ENCODE results near the gene MAN1C1. TPM values are rescaled to one million over a fixed set of nuclear protein-coding genes. Genes with fewer than 3 reads are reported as not detected.
"Not testable (repeated sequence)": the region's sequence is repeated elsewhere in the genome, so short reads cannot be mapped to it uniquely, and the experiment has no call there.

The MAN1C1 gene
- total and polyA plus RNA-seq, 3 experiments from 2014 or later = 2.8 to 5.6 (median 3.6) TPM

GRCh38 chr1:25698252-25698651, 81.7 kb downstream of the MAN1C1 start:
- Histone ChIP-seq H3K27ac (ENCODE audit: low read depth, low read length) (no peak overlapping the region), H3K4me3 (ENCODE audit: low read length) (no peak overlapping the region), H3K27me3 (ENCODE audit: insufficient read depth, low read length, poor library complexity, severe bottlenecking) (no peaks in the 10 kb centered on the region), H3K36me3 (ENCODE audit: insufficient read depth, low read length) (no peaks in the 10 kb centered on the region), H3K9me3 (ENCODE audit: low read length) (no peaks in the 10 kb centered on the region), H3K4me1 (ENCODE audit: insufficient read depth, low read length) (peaks cover 32% of the 10 kb centered on the region)
- Mint-ChIP-seq H3K27me3 (no peaks in the 10 kb centered on the region), H3K4me3 (no peak overlapping the region), H3K27ac (peak overlapping the region in 3 of 8 donors; percentile 14 to 47 (median 38)), H3K36me3 (peaks cover 0 to 7% (median 4%) of the 10 kb centered on the region in 3 donors), H3K4me1 (peaks cover 6 to 20% (median 17%) of the 10 kb centered on the region in 3 donors), H3K9me3 (no peaks in the 10 kb centered on the region)
- DNase-seq = no peak
- POLR2A ChIA-PET = no interaction called here
- CTCF ChIA-PET = interaction anchor here (1.0 to 1.5 kb wide), 2 partner anchors 80 to 98 kb away, joined by 3 read pairs; no protein-coding TSS in a partner anchor

GRCh38 chr1:25699059-25699458, 82.5 kb downstream of the MAN1C1 start:
- H3K4me3 ChIP-seq (ENCODE audit: low read length); H3K9me3 Mint-ChIP-seq; DNase-seq; POLR2A ChIA-PET; H3K36me3 Mint-ChIP-seq; H3K27me3 Mint-ChIP-seq; H3K27me3 ChIP-seq (ENCODE audit: insufficient read depth, low read length, poor library complexity, severe bottlenecking); H3K36me3 ChIP-seq (ENCODE audit: insufficient read depth, low read length); H3K27ac ChIP-seq (ENCODE audit: low read depth, low read length); H3K9me3 ChIP-seq (ENCODE audit: low read length); H3K4me3 Mint-ChIP-seq: not testable (repeated sequence)
- H3K4me1 ChIP-seq (ENCODE audit: insufficient read depth, low read length) = peaks cover 39% of the 10 kb centered on the region
- Mint-ChIP-seq H3K27ac (peak overlapping the region in 1 of 8 donors; percentile 72), H3K4me1 (peaks cover 10 to 26% (median 25%) of the 10 kb centered on the region in 3 donors)
- CTCF ChIA-PET = interaction anchor here (1.5 kb wide), 1 partner anchor 97 kb away, joined by 3 read pairs; no protein-coding TSS in a partner anchor

- Histone ChIP-seq H3K4me3 (ENCODE audit: low read length) (no peak overlapping the region), H3K9me3 (ENCODE audit: low read length) (no peaks in the 10 kb centered on the region), H3K36me3 (ENCODE audit: insufficient read depth, low read length) (no peaks in the 10 kb centered on the region), H3K27ac (ENCODE audit: low read depth, low read length) (no peak overlapping the region), H3K4me1 (ENCODE audit: insufficient read depth, low read length) (peaks cover 44% of the 10 kb centered on the region), H3K27me3 (ENCODE audit: insufficient read depth, low read length, poor library complexity, severe bottlenecking) (no peaks in the 10 kb centered on the region)
- Mint-ChIP-seq H3K4me3 (no peak overlapping the region), H3K27me3 (no peaks in the 10 kb centered on the region), H3K36me3 (peaks cover 0 to 7% (median 4%) of the 10 kb centered on the region in 3 donors), H3K27ac (peak overlapping the region in 1 of 8 donors; percentile 72), H3K9me3 (no peaks in the 10 kb centered on the region), H3K4me1 (peaks cover 15 to 31% (median 30%) of the 10 kb centered on the region in 3 donors)
- ChIA-PET POLR2A (no interaction called here), CTCF (interaction anchor here (1.5 kb wide), 1 partner anchor 96 kb away, joined by 3 read pairs; no protein-coding TSS in a partner anchor)
- no peak for DNase-seq
These were observed 83.0 kb downstream of the MAN1C1 start for GRCh38 chr1:25699500-25700143.

GRCh38 chr1:25700144-25700523, 83.5 kb downstream of the MAN1C1 start:
- no peaks in the 10 kb centered on the region for H3K27me3 Mint-ChIP-seq
- H3K9me3 ChIP-seq (ENCODE audit: low read length) = no peaks in the 10 kb centered on the region
- no peaks in the 10 kb centered on the region for H3K27me3 ChIP-seq (ENCODE audit: insufficient read depth, low read length, poor library complexity, severe bottlenecking)
- no peak overlapping the region for H3K27ac ChIP-seq (ENCODE audit: low read depth, low read length)
- peak overlapping the region in 1 of 8 donors; percentile 67 for H3K27ac Mint-ChIP-seq
- H3K4me1 Mint-ChIP-seq = peaks cover 21 to 36% (median 35%) of the 10 kb centered on the region in 3 donors
- H3K36me3 ChIP-seq (ENCODE audit: insufficient read depth, low read length) = no peaks in the 10 kb centered on the region
- H3K4me3 Mint-ChIP-seq = no peak overlapping the region
- no peak overlapping the region for H3K4me3 ChIP-seq (ENCODE audit: low read length)
- H3K36me3 Mint-ChIP-seq = peaks cover 0 to 7% (median 4%) of the 10 kb centered on the region in 3 donors
- H3K9me3 Mint-ChIP-seq = no peaks in the 10 kb centered on the region
- peaks cover 47% of the 10 kb centered on the region for H3K4me1 ChIP-seq (ENCODE audit: insufficient read depth, low read length)
- POLR2A ChIA-PET = no interaction called here
- no peak for DNase-seq
- CTCF ChIA-PET = no interaction called here

DNA sequence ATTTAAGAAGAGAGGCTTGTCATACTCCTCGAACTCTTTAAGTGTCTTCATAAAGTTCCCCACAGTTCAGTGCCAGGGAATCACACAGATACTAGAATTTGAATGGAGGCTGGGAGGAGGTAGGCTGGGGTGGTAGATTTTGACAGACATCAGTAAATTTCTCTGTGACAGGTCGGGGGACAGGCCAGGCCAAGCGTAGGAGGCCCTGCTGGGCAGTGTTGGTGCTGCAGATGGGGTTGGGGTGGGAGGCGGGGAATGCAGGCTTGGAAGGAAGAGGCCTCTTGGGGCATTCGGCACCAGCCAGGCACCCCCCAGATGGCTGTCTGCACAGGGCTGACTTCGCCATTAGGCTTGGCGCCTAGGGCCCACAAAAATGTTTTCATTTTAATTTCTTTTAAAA, 84.0 kb downstream of the MAN1C1 start:
- no peak for DNase-seq
- ChIA-PET CTCF (no interaction called here), POLR2A (no interaction called here)
- H3K4me1 Mint-ChIP-seq = peaks cover 22 to 41% (median 40%) of the 10 kb centered on the region in 3 donors
- Histone ChIP-seq H3K27me3 (ENCODE audit: insufficient read depth, low read length, poor library complexity, severe bottlenecking) (no peaks in the 10 kb centered on the region), H3K27ac (ENCODE audit: low read depth, low read length) (no peak overlapping the region), H3K4me1 (ENCODE audit: insufficient read depth, low read length) (peaks cover 47% of the 10 kb centered on the region), H3K4me3 (ENCODE audit: low read length) (no peak overlapping the region), H3K9me3 (ENCODE audit: low read length) (no peaks in the 10 kb centered on the region), H3K36me3 (ENCODE audit: insufficient read depth, low read length) (peaks cover 4% of the 10 kb centered on the region)
- H3K4me3 Mint-ChIP-seq = no peak overlapping the region
- no peaks in the 10 kb centered on the region for H3K9me3 Mint-ChIP-seq
- H3K36me3 Mint-ChIP-seq = peaks cover 0 to 7% (median 3%) of the 10 kb centered on the region in 3 donors
- H3K27ac Mint-ChIP-seq = peak overlapping the region in 1 of 8 donors; percentile 13
- H3K27me3 Mint-ChIP-seq = no peaks in the 10 kb centered on the region

- no peak overlapping the region for H3K4me3 Mint-ChIP-seq
- H3K4me1 Mint-ChIP-seq = peaks cover 22 to 41% (median 36%) of the 10 kb centered on the region in 3 donors
- Histone ChIP-seq H3K36me3 (ENCODE audit: insufficient read depth, low read length) (peaks cover 4% of the 10 kb centered on the region), H3K9me3 (ENCODE audit: low read length) (no peaks in the 10 kb centered on the region), H3K4me1 (ENCODE audit: insufficient read depth, low read length) (peaks cover 42% of the 10 kb centered on the region), H3K4me3 (ENCODE audit: low read length) (no peak overlapping the region), H3K27me3 (ENCODE audit: insufficient read depth, low read length, poor library complexity, severe bottlenecking) (no peaks in the 10 kb centered on the region), H3K27ac (ENCODE audit: low read depth, low read length) (no peak overlapping the region)
- no peaks in the 10 kb centered on the region for H3K9me3 Mint-ChIP-seq
- H3K27ac Mint-ChIP-seq = no peak overlapping the region
- ChIA-PET CTCF (no interaction called here), POLR2A (no interaction called here)
- peaks cover 0 to 5% (median 1%) of the 10 kb centered on the region in 3 donors for H3K36me3 Mint-ChIP-seq
- no peaks in the 10 kb centered on the region for H3K27me3 Mint-ChIP-seq
- no peak for DNase-seq
These were observed 84.6 kb downstream of the MAN1C1 start for GRCh38 chr1:25701030-25701785.

GRCh38 chr1:25702101-25702775, 85.6 kb downstream of the MAN1C1 start:
- no peaks in the 10 kb centered on the region for H3K27me3 ChIP-seq (ENCODE audit: insufficient read depth, low read length, poor library complexity, severe bottlenecking)
- DNase-seq = no peak
- Mint-ChIP-seq H3K9me3 (no peaks in the 10 kb centered on the region), H3K4me1 (peaks cover 22 to 36% (median 32%) of the 10 kb centered on the region in 3 donors), H3K27me3 (no peaks in the 10 kb centered on the region), H3K36me3 (peaks cover 0 to 2% (median 0%) of the 10 kb centered on the region in 3 donors), H3K4me3 (peak overlapping the region in 1 of 7 donors; percentile 44), H3K27ac (no peak overlapping the region)
- H3K36me3 ChIP-seq (ENCODE audit: insufficient read depth, low read length) = peaks cover 4% of the 10 kb centered on the region
- no peak overlapping the region for H3K4me3 ChIP-seq (ENCODE audit: low read length)
- CTCF ChIA-PET = interaction anchor here (1.3 kb wide), 1 partner anchor 10 kb away, joined by 7 read pairs; no protein-coding TSS in a partner anchor
- H3K4me1 ChIP-seq (ENCODE audit: insufficient read depth, low read length) = peaks cover 39% of the 10 kb centered on the region
- H3K9me3 ChIP-seq (ENCODE audit: low read length) = no peaks in the 10 kb centered on the region
- H3K27ac ChIP-seq (ENCODE audit: low read depth, low read length) = no peak overlapping the region
- POLR2A ChIA-PET = no interaction called here
